GM19099 (cell line): ENCODE results near the gene FBXW4.

ENCODE experiments used
- POLR2A ChIP-seq: IDR thresholded peaks from 3 replicates; pipeline ENCODE4 v1.6.1; 2011; ENCODE audit warnings: low read depth; ENCODE audit not compliant: insufficient read length; ENCODE audit errors: extremely low read depth

The FBXW4 gene

DNA sequence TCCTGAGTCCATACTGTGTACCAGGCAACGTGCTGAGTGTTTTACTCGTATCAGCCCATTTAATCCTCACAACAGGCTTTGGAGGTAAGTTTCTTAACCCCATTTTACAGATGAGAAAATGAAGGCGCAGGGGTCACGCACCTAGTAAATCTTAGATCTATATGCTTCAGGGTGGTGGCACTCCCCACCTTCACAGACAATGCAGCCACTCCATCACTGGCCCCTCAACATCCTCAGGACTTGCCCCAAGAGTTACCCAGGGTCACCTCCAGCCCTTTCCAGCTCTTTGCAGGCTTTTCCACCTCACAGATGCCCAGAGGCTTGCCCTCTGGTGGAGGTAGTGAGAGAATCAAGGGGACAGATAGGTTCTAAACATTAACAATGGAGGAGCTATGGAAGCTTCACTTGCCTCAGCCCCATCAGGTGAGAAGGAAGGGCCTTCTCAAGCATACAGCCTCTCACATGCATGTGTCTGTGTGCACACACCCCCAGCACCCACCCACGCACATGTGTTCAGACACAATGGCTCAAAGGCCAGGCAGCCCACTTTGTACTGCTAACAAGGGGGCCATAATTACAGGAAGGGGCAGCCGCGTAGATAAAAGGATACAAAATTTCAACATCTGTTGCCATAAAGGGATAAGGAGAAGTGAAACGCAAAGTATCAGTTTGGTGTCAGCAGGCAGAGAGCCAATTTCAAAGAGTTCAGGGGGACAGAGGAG, 77.7 kb downstream of the FBXW4 start:
- TF ChIP-seq POLR2A = no peak

DNA sequence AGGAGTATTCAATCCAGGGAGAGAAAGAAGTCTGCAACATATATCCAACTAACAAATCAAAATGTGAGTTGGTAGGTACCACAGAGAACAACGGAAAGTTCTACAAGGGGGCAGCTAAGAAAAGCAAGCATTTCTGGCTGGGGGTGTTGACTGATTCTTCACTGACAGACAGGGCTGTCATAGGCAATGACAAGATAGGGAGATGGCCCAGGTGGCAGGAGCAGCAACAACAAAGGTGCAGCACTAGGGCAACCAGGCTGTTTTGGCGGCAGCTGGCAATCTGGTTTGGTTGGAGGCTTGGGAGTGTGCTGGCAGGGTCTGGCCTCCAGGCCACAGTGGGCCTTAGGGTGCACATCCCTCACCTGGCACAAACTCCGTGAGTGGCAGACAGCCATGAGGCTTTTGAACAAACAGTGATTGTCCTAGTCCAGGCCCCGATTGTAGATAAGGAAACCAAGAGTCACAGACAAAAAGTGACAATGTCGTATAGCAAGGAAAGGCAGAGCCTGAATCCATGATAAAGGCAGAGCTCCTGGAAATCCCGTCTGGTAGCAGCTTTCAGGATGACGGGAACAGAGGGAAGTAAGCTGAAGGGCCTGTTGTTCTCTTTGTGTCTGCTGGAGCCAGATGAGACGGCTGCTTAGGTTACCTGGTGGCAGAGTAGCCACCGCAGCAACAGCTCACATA, 78.4 kb downstream of the FBXW4 start:
- no peak for TF ChIP-seq POLR2A

DNA sequence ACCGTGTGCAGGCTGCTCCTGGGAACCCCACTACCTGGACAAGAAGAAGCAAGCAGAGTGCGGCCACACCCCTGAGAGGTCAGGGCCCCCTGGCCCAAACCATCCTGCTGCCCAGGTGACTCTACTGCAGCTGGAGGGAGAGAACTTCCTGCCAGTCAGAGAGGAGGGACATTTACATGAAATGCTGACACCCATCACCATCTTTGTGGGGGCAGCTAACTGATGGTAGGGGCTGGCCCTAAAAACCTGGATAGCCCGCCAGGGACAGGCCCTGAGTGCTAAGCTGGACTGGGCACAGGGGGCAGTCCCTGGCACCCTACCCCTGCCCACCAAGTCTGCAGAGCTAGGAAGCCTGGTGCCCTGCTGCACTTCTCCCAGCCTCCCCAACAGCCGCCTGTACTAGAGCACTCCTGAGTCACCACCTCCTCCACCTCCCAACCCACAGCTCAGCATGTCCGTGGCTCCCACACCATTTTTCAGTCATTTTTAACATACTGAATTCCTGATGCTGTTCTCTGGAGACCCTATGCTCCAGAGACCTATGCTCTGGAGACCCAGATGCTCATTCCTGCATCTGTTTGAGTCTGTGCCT, 79.3 kb downstream of the FBXW4 start:
- no peak for TF ChIP-seq POLR2A

GRCh38 chr10:101614663-101615524, 80.1 kb downstream of the FBXW4 start:
- no peak for TF ChIP-seq POLR2A

DNA sequence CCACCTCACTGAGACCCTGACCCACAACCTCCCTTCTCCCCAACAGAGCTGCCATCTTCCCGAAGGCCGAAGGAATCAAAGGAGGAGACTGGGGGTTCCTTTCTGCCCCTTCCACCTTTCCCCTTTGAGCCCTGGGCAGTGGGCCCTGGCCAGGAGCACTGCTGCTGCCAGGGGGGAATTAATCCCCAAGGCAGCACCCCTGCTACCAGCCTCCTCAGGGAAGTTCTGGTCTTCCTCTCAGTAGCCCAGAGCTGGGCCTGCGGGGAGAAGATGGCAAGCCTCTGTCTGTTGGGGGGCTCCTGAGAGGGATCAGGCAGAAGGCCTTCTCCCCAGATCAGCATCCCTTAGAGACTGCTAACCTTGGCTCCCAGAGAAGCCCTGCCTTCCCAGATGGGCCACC, 81.3 kb downstream of the FBXW4 start:
- no peak for TF ChIP-seq POLR2A

GRCh38 chr10:101612872-101613271, 82.1 kb downstream of the FBXW4 start:
- TF ChIP-seq POLR2A = no peak

- TF ChIP-seq POLR2A = no peak
These were observed 82.9 kb downstream of the FBXW4 start for GRCh38 chr10:101612086-101612485.

DNA sequence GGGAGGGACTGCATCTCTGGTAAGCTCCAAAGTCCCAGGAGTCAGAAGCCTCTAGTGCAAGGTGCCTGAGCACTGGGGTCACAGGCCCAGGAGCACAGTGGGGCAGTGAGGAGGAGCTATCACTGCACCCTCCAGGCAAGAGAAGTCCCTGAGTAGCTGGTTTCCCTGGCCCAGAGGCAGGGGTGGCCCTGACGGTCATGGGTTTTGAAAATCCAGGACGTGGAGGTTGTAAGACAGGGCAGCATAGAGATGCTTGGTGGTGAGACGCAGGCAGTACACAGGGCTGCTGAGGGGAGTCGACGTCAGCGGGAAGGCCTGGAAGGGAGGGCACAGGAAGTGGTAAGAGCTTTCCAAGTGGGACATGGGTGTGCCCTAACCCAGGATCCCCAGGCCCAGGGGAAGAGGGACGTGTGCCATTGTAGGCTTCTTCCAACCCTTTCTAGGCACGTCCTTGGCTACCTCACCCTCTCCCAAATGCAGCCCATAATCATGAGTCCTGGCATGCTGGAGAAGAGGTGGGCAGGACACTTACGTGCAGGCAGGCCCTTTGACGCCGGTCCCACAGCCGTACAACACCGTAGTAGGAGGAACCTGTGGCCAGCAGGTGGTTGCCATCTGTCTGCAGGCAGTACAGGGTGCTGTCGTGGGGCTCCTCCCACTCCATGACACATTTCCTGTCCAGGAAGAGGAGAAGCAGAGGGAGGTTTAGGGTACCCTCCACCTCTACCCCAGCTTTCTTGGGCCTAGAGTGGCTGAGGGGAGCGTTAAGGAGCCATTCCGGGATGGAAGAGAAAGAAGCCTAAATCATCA, 83.7 kb downstream of the FBXW4 start:
- no peak for TF ChIP-seq POLR2A

GRCh38 chr10:101609481-101609880, 85.5 kb downstream of the FBXW4 start:
- no peak for TF ChIP-seq POLR2A

DNA sequence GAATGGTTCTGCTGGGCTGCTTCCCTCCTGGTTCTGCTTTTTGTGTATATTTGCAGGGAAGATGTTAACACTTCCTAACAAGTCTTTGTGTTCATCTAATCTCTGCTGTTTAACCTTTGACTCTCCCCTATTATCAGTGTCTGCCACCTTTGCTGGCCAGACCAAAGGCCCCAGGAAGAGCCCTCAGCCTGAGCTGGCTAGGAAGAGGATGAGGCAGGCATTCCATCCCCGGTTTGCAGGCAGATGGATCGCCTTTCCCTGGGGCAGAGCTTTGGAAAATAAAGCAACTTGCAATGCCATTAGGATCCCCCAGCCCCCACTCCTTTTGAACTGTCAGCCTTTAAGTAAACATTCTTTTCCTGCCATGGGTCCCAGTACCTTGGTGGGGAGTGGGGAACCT, 87.8 kb downstream of the FBXW4 start:
- no peak for TF ChIP-seq POLR2A

- no peak for TF ChIP-seq POLR2A
These were observed 92.1 kb downstream of the FBXW4 start for GRCh38 chr10:101602761-101603398.

- TF ChIP-seq POLR2A = no peak
These were observed 93.4 kb downstream of the FBXW4 start for GRCh38 chr10:101601541-101601940.

DNA sequence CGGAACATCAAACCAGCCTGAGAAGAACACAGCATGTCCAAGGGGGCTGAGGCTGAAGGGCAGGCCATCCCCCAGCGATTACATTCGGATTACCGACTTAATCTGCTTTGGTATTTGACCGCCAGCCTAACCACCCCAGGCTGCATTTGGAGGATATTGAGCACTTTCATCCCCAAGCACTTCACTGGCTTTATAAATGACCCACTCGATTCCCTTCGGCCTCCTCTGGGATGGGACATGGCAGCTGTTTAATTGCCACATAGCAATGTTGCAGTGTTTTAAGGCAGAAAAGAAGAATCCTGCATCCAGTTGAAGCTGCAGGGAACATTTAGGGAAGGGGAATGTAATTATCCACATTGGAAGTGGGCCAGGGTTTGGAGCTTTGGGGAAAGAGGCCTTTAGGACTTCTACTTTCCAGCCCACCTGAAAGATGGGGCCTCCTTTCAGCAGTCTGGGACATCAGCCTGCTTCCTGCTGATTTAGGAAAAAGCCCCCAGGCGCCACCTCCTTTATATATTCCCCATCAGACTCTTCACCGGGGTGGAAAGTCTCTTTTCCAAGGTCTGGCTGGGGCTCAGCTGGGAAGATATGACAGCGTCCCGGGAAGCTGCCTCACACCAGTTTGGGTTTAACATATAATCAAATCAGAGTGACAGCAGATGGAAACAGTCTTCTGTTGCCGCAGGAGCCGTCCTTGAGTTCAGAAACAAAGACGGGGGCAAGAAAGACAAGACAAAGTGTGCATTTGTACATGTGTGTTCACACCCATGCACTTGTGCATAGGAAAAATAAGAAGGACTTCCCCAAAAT, 97.7 kb downstream of the FBXW4 start:
- no peak for TF ChIP-seq POLR2A
